Tibial nerve (tissue), 4 donors: ENCODE data around the gene GALR2. TPM values are rescaled to one million over a fixed set of nuclear protein-coding genes. Genes with fewer than 3 reads are reported as not detected.

Source experiments
- DNase-seq, 2 donors: peaks; one replicate each; pipeline ENCODE4 v3.0.0-alpha.2; 2019; ENCODE audit warnings: low spot score in 2 of 2
- H3K27ac ChIP-seq, 4 donors: fragments of 200-600 bp; sonication (generic) in 3 of 4; one replicate each; pipeline ENCODE4 v1.5.1; 2017 to 2019; ENCODE audit warnings: mild to moderate bottlenecking in 1 of 4
- H3K27me3 ChIP-seq, 2 donors: fragments of 200-600 bp; sonication (generic) in 1 of 2; one replicate each; pipeline versions ENCODE4 v1.5.1 to v1.6.0; 2017 to 2019
- H3K36me3 ChIP-seq, 3 donors: fragments of 200-600 bp; sonication (generic); one replicate each; pipeline ENCODE4 v1.5.1; 2018 to 2019
- H3K4me1 ChIP-seq, 4 donors: fragments of 200-600 bp; sonication (generic) in 3 of 4; one replicate each; pipeline ENCODE4 v1.5.1; 2017 to 2019
- H3K4me3 ChIP-seq, 4 donors: fragments of 200-600 bp; sonication (generic) in 3 of 4; one replicate each; pipeline ENCODE4 v1.5.1; 2017 to 2019; ENCODE audit warnings: mild to moderate bottlenecking in 1 of 4, moderate library complexity in 1 of 4
- H3K9me3 ChIP-seq, 4 donors: fragments of 200-600 bp; sonication (generic) in 3 of 4; one replicate each; pipeline ENCODE4 v1.5.1; 2017 to 2019
- EP300 ChIP-seq, 2 donors: sonication (generic); formaldehyde crosslinking; IDR thresholded peaks; one replicate each; pipeline ENCODE4 v1.6.1; 2017; ENCODE audit warnings: antibody characterized with exemption in 2 of 2, mild to moderate bottlenecking in 1 of 2
- POLR2A ChIP-seq, 2 donors: fragments of 450-650 bp; IDR thresholded peaks; one replicate each; pipeline ENCODE4 v1.6.1; 2017; ENCODE audit warnings: antibody characterized with exemption in 2 of 2, mild to moderate bottlenecking in 2 of 2, moderate library complexity in 2 of 2
- WGBS, 2 donors: methylation state at CpG; one replicate each; pipeline ENCODE4 v1.1.5; 2018; 5-methylcytosine and 5-hydroxymethylcytosine counted together
- total RNA-seq, 4 donors: library from RNA; depleted of rRNA; stranded (reverse); fragments of >200 nt; gene quantifications; one replicate each; pipeline ENCODE4 v1.1.0, GENCODE V29; 2016
- TF ChIP-seq, protein P1 (sequence below), 5 experiments: fragments of 200-600 bp in 3 of 5; fragments of 450-650 bp in 2 of 5; sonication (generic) in 3 of 5; IDR thresholded peaks; one replicate each; pipeline ENCODE4 v1.5.1; 2016 to 2019; ENCODE audit warnings: antibody characterized with exemption in 5 of 5, mild to moderate bottlenecking in 3 of 5, moderate library complexity in 2 of 5

Gene GALR2
- total RNA-seq, 4 donors from 2014 or later, result not detected

GRCh38 chr17:76091526-76092286 lies 17.1 kb downstream of the GALR2 start:
- 60 to 66% methylated on average over 23 of the region's 23 CpGs for WGBS, 2 donors
- Histone ChIP-seq H3K4me3 (no peak overlapping the region), H3K36me3 (peaks cover 0 to 99% (median 47%) of the 10 kb centered on the region in 3 donors), H3K27ac (no peak overlapping the region), H3K9me3 (no peaks in the 10 kb centered on the region), H3K4me1 (no peaks in the 10 kb centered on the region), H3K27me3 (no peaks in the 10 kb centered on the region)
- TF ChIP-seq EP300 (IDR thresholded peaks at IDR 0.05) (no peak), POLR2A (IDR thresholded peaks at IDR 0.05) (no peak)
- TF ChIP-seq, protein P1, sequence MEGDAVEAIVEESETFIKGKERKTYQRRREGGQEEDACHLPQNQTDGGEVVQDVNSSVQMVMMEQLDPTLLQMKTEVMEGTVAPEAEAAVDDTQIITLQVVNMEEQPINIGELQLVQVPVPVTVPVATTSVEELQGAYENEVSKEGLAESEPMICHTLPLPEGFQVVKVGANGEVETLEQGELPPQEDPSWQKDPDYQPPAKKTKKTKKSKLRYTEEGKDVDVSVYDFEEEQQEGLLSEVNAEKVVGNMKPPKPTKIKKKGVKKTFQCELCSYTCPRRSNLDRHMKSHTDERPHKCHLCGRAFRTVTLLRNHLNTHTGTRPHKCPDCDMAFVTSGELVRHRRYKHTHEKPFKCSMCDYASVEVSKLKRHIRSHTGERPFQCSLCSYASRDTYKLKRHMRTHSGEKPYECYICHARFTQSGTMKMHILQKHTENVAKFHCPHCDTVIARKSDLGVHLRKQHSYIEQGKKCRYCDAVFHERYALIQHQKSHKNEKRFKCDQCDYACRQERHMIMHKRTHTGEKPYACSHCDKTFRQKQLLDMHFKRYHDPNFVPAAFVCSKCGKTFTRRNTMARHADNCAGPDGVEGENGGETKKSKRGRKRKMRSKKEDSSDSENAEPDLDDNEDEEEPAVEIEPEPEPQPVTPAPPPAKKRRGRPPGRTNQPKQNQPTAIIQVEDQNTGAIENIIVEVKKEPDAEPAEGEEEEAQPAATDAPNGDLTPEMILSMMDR (IDR thresholded peaks at IDR 0.05), result no peak
- DNase-seq, result no peak

GRCh38 chr17:76092526-76093413 lies 18.2 kb downstream of the GALR2 start:
- Histone ChIP-seq H3K4me1 (no peaks in the 10 kb centered on the region), H3K9me3 (no peaks in the 10 kb centered on the region), H3K27me3 (no peaks in the 10 kb centered on the region), H3K27ac (no peak overlapping the region), H3K36me3 (peaks cover 0 to 99% (median 48%) of the 10 kb centered on the region in 3 donors), H3K4me3 (no peak overlapping the region)
- DNase-seq, result no peak
- WGBS, 2 donors, result 93 to 96% methylated on average over 18 to 20 of the region's 20 CpGs
- TF ChIP-seq POLR2A (IDR thresholded peaks at IDR 0.05), result no peak
- TF ChIP-seq, protein P1 (IDR thresholded peaks at IDR 0.05), result no peak
- TF ChIP-seq EP300 (IDR thresholded peaks at IDR 0.05), result no peak

GRCh38 chr17:76094046-76094445 lies 19.5 kb downstream of the GALR2 start:
- no peaks in the 10 kb centered on the region for H3K9me3 ChIP-seq
- 86 to 93% methylated on average over 11 of the region's 11 CpGs for WGBS, 2 donors
- DNase-seq, result no peak
- H3K4me1 ChIP-seq, result no peaks in the 10 kb centered on the region
- H3K4me3 ChIP-seq, result no peak overlapping the region
- no peak overlapping the region for H3K27ac ChIP-seq
- peaks cover 0 to 99% (median 37%) of the 10 kb centered on the region in 3 donors for H3K36me3 ChIP-seq
- no peak for TF ChIP-seq POLR2A (IDR thresholded peaks at IDR 0.05)
- TF ChIP-seq EP300 (IDR thresholded peaks at IDR 0.05), result no peak
- H3K27me3 ChIP-seq, result no peaks in the 10 kb centered on the region

DNA sequence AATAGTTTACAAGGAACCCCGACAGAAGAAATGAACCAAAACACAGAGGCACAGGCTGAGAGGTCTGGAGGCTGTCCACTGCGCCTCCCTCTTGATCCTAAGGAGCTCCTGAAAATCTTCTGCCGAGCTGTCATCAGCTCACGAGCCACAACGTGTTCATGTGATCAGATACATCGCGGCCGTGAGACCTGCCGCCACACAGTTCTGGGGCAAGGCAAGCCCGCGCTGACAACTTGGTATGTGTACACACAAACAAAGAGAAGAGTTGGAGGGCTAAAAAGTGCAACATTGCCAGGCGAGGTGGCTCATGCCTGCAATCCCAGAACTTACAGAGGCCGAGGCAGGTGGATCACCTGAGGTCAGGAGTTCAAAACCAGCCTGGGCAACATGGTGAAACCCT lies 21.4 kb downstream of the GALR2 start:
- peaks cover 0 to 99% (median 25%) of the 10 kb centered on the region in 3 donors for H3K36me3 ChIP-seq
- no peak overlapping the region for H3K27ac ChIP-seq
- WGBS, 2 donors, result 80 to 94% methylated on average over 13 of the region's 13 CpGs
- no peaks in the 10 kb centered on the region for H3K27me3 ChIP-seq
- no peak overlapping the region for H3K4me3 ChIP-seq
- TF ChIP-seq POLR2A (IDR thresholded peaks at IDR 0.05), result no peak
- TF ChIP-seq, protein P1 (IDR thresholded peaks at IDR 0.05), result no peak
- no peak for TF ChIP-seq EP300 (IDR thresholded peaks at IDR 0.05)
- no peak for DNase-seq
- H3K4me1 ChIP-seq, result no peaks in the 10 kb centered on the region
- no peaks in the 10 kb centered on the region for H3K9me3 ChIP-seq

GRCh38 chr17:76097716-76098295 lies 23.2 kb downstream of the GALR2 start:
- 89 to 90% methylated on average over 19 of the region's 19 CpGs for WGBS, 2 donors
- peaks cover 0 to 91% (median 24%) of the 10 kb centered on the region in 3 donors for H3K36me3 ChIP-seq

More at GRCh38 chr17:76097716-76098295, 23.2 kb downstream of the GALR2 start:
- no peaks in the 10 kb centered on the region for H3K9me3 ChIP-seq
- no peaks in the 10 kb centered on the region for H3K27me3 ChIP-seq
- peaks cover 0 to 15% (median 7%) of the 10 kb centered on the region in 4 donors for H3K4me1 ChIP-seq
- no peak for DNase-seq
- H3K27ac ChIP-seq, result no peak overlapping the region
- no peak overlapping the region for H3K4me3 ChIP-seq
- TF ChIP-seq POLR2A (IDR thresholded peaks at IDR 0.05), result no peak
- TF ChIP-seq, protein P1 (IDR thresholded peaks at IDR 0.05), result no peak
- no peak for TF ChIP-seq EP300 (IDR thresholded peaks at IDR 0.05)
